ENCODE data around the gene FAM107B.

- TF ChIP-seq CTCF (IDR thresholded peaks at IDR 0.05) (no peak), POLR2A (IDR thresholded peaks at IDR 0.05) (no peak)
These were observed 209.5 kb downstream of the FAM107B start for GRCh38 chr10:14565199-14565598.

Data from adrenal gland (tissue), 5 donors.